ENCODE data around the gene SLC22A12.

Gene SLC22A12

DNA sequence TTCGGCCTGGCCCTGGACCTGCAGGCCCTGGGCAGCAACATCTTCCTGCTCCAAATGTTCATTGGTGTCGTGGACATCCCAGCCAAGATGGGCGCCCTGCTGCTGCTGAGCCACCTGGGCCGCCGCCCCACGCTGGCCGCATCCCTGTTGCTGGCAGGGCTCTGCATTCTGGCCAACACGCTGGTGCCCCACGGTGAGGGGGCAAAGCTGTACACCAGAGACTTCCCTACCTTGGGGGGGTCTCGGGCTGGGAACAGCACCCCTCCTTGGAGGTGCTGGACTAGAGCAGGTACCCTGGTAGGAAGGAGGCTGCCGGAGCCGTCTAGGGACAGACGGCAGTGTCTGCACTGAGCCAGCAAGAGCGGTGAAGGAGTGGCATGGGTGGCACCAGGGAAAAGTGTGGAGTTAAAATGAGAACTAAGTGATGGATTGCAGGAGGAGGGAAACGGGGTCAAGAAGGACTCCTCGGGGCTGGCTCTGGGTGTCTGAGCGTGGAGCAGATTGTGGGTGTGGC is 8.7 kb downstream of the SLC22A12 start:
- Histone ChIP-seq H3K79me2 (ENCODE audit: control insufficient read depth, insufficient read depth, low read length, unreplicated experiment) (no peaks in the 10 kb centered on the region), H3K4me1 (ENCODE audit: control insufficient read depth, insufficient read depth, low read length, unreplicated experiment) (no peaks in the 10 kb centered on the region), H3K36me3 (ENCODE audit: insufficient read depth, low read length) (no peaks in the 10 kb centered on the region), H3K27ac (ENCODE audit: low read depth, low read length) (no peak overlapping the region), H3K27me3 (ENCODE audit: insufficient read depth, low read length) (no peaks in the 10 kb centered on the region), H3K4me3 (ENCODE audit: low read depth, low read length) (no peak overlapping the region), H2AFZ (ENCODE audit: low read length, unreplicated experiment) (no peak overlapping the region)

GRCh38 chr11:64600281-64600992 is 9.4 kb downstream of the SLC22A12 start:
- H3K27me3 ChIP-seq (ENCODE audit: insufficient read depth, low read length): no peaks in the 10 kb centered on the region
- H3K36me3 ChIP-seq (ENCODE audit: insufficient read depth, low read length): no peaks in the 10 kb centered on the region
- H3K27ac ChIP-seq (ENCODE audit: low read depth, low read length): no peak overlapping the region
- H3K4me1 ChIP-seq (ENCODE audit: control insufficient read depth, insufficient read depth, low read length, unreplicated experiment): no peaks in the 10 kb centered on the region
- H2AFZ ChIP-seq (ENCODE audit: low read length, unreplicated experiment): no peak overlapping the region
- no peaks in the 10 kb centered on the region for H3K79me2 ChIP-seq (ENCODE audit: control insufficient read depth, insufficient read depth, low read length, unreplicated experiment)
- H3K4me3 ChIP-seq (ENCODE audit: low read depth, low read length): no peak overlapping the region

GRCh38 chr11:64601605-64602465 is 10.8 kb downstream of the SLC22A12 start:
- H3K27me3 ChIP-seq (ENCODE audit: insufficient read depth, low read length): no peaks in the 10 kb centered on the region

GRCh38 chr11:64602466-64603070 is 11.5 kb downstream of the SLC22A12 start:
- no peaks in the 10 kb centered on the region for H3K36me3 ChIP-seq (ENCODE audit: insufficient read depth, low read length)
- H3K4me3 ChIP-seq (ENCODE audit: low read depth, low read length): no peak overlapping the region
- no peaks in the 10 kb centered on the region for H3K4me1 ChIP-seq (ENCODE audit: control insufficient read depth, insufficient read depth, low read length, unreplicated experiment)
- H3K27me3 ChIP-seq (ENCODE audit: insufficient read depth, low read length): no peaks in the 10 kb centered on the region
- H2AFZ ChIP-seq (ENCODE audit: low read length, unreplicated experiment): no peak overlapping the region
- H3K79me2 ChIP-seq (ENCODE audit: control insufficient read depth, insufficient read depth, low read length, unreplicated experiment): no peaks in the 10 kb centered on the region
- H3K27ac ChIP-seq (ENCODE audit: low read depth, low read length): no peak overlapping the region

More at GRCh38 chr11:64601605-64602465, 10.8 kb downstream of the SLC22A12 start:
- Histone ChIP-seq H2AFZ (ENCODE audit: low read length, unreplicated experiment) (no peak overlapping the region), H3K36me3 (ENCODE audit: insufficient read depth, low read length) (no peaks in the 10 kb centered on the region), H3K79me2 (ENCODE audit: control insufficient read depth, insufficient read depth, low read length, unreplicated experiment) (no peaks in the 10 kb centered on the region), H3K27ac (ENCODE audit: low read depth, low read length) (no peak overlapping the region), H3K4me3 (ENCODE audit: low read depth, low read length) (no peak overlapping the region), H3K4me1 (ENCODE audit: control insufficient read depth, insufficient read depth, low read length, unreplicated experiment) (no peaks in the 10 kb centered on the region)

GRCh38 chr11:64603411-64604110 is 12.5 kb downstream of the SLC22A12 start:
- Histone ChIP-seq H3K27me3 (ENCODE audit: insufficient read depth, low read length) (no peaks in the 10 kb centered on the region), H3K4me1 (ENCODE audit: control insufficient read depth, insufficient read depth, low read length, unreplicated experiment) (no peaks in the 10 kb centered on the region), H3K36me3 (ENCODE audit: insufficient read depth, low read length) (no peaks in the 10 kb centered on the region), H3K27ac (ENCODE audit: low read depth, low read length) (no peak overlapping the region), H3K4me3 (ENCODE audit: low read depth, low read length) (no peak overlapping the region), H3K79me2 (ENCODE audit: control insufficient read depth, insufficient read depth, low read length, unreplicated experiment) (no peaks in the 10 kb centered on the region), H2AFZ (ENCODE audit: low read length, unreplicated experiment) (no peak overlapping the region)

DNA sequence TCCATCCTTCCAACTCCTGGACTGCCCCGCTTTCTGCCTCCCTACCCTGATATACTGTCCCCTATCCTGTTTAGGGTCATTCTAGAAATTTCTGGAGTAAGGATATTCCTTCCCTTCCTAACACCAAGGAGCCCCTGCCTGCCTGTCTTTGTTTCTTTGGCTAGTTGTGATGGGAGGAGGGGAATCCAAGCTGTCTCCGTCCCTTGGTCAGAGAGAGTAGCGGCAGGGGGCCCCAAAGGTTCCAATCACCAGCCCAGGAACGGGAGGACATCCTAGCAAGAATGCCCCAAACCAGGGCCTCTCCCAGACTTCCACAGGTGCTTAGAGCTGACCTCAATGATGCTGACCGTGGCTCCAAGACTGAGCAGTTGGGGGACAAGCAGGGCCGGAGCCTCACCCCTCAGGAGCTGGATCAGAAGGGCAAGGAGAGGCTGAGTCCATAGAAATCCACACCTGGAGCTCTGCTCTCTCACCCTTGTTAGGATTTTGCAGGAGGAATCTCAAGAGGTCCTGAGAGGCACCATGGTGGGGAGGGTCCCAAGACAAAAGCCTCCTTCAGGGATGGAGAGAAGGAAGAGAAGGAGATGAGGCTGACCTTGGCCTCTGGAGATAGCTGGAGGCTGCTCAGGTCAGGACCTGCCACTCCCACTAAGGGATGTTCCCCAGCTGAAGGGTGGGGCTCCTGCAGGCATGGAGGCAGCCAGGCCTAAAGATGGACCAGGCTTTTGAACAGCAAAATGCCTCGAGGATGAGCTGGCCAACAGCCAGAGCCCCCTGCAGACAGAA is 13.6 kb downstream of the SLC22A12 start:
- Histone ChIP-seq H3K79me2 (ENCODE audit: control insufficient read depth, insufficient read depth, low read length, unreplicated experiment) (no peaks in the 10 kb centered on the region), H3K27ac (ENCODE audit: low read depth, low read length) (no peak overlapping the region), H3K4me1 (ENCODE audit: control insufficient read depth, insufficient read depth, low read length, unreplicated experiment) (no peaks in the 10 kb centered on the region), H3K4me3 (ENCODE audit: low read depth, low read length) (no peak overlapping the region), H3K27me3 (ENCODE audit: insufficient read depth, low read length) (no peaks in the 10 kb centered on the region), H3K36me3 (ENCODE audit: insufficient read depth, low read length) (no peaks in the 10 kb centered on the region), H2AFZ (ENCODE audit: low read length, unreplicated experiment) (no peak overlapping the region)

- H3K27me3 ChIP-seq (ENCODE audit: insufficient read depth, low read length): no peaks in the 10 kb centered on the region
- H3K27ac ChIP-seq (ENCODE audit: low read depth, low read length): no peak overlapping the region
- H3K4me1 ChIP-seq (ENCODE audit: control insufficient read depth, insufficient read depth, low read length, unreplicated experiment): no peaks in the 10 kb centered on the region
- H2AFZ ChIP-seq (ENCODE audit: low read length, unreplicated experiment): no peak overlapping the region
- no peak overlapping the region for H3K4me3 ChIP-seq (ENCODE audit: low read depth, low read length)
- H3K79me2 ChIP-seq (ENCODE audit: control insufficient read depth, insufficient read depth, low read length, unreplicated experiment): no peaks in the 10 kb centered on the region
- no peaks in the 10 kb centered on the region for H3K36me3 ChIP-seq (ENCODE audit: insufficient read depth, low read length)
Observed at GRCh38 chr11:64605244-64605560, 14.2 kb downstream of the SLC22A12 start.

- no peak overlapping the region for H3K27ac ChIP-seq (ENCODE audit: low read depth, low read length)
- no peaks in the 10 kb centered on the region for H3K27me3 ChIP-seq (ENCODE audit: insufficient read depth, low read length)
- H3K4me3 ChIP-seq (ENCODE audit: low read depth, low read length): no peak overlapping the region
- H3K4me1 ChIP-seq (ENCODE audit: control insufficient read depth, insufficient read depth, low read length, unreplicated experiment): no peaks in the 10 kb centered on the region
- no peak overlapping the region for H2AFZ ChIP-seq (ENCODE audit: low read length, unreplicated experiment)
- H3K36me3 ChIP-seq (ENCODE audit: insufficient read depth, low read length): no peaks in the 10 kb centered on the region
- H3K79me2 ChIP-seq (ENCODE audit: control insufficient read depth, insufficient read depth, low read length, unreplicated experiment): no peaks in the 10 kb centered on the region
Observed at GRCh38 chr11:64605656-64606585, 14.9 kb downstream of the SLC22A12 start.

- Histone ChIP-seq H3K36me3 (ENCODE audit: insufficient read depth, low read length) (no peaks in the 10 kb centered on the region), H2AFZ (ENCODE audit: low read length, unreplicated experiment) (no peak overlapping the region), H3K4me3 (ENCODE audit: low read depth, low read length) (no peak overlapping the region), H3K27ac (ENCODE audit: low read depth, low read length) (no peak overlapping the region), H3K27me3 (ENCODE audit: insufficient read depth, low read length) (no peaks in the 10 kb centered on the region), H3K4me1 (ENCODE audit: control insufficient read depth, insufficient read depth, low read length, unreplicated experiment) (no peaks in the 10 kb centered on the region), H3K79me2 (ENCODE audit: control insufficient read depth, insufficient read depth, low read length, unreplicated experiment) (no peaks in the 10 kb centered on the region)
Observed at GRCh38 chr11:64606796-64607380, 15.9 kb downstream of the SLC22A12 start.

All from ACC112 (cell line).